AG08396 (cell line): Measurements from ENCODE around the gene ZNF567.

Experiments
- DNase-seq: peaks from one replicate; pipeline ENCODE4 v3.0.0; 2012; ENCODE audit warnings: low spot score, mixed read lengths

Gene ZNF567

GRCh38 chr19:36750066-36750691 lies 62.8 kb downstream of the ZNF567 start:
- no peak for DNase-seq
